ENCODE results near the gene NTSR1. TPM values are rescaled to one million over a fixed set of nuclear protein-coding genes. Genes with fewer than 3 reads are reported as not detected.

NTSR1 gene
- total and polyA plus RNA-seq, 3 donors from 2014 or later = 0.41 to 1.3 (median 0.81) TPM

DNA sequence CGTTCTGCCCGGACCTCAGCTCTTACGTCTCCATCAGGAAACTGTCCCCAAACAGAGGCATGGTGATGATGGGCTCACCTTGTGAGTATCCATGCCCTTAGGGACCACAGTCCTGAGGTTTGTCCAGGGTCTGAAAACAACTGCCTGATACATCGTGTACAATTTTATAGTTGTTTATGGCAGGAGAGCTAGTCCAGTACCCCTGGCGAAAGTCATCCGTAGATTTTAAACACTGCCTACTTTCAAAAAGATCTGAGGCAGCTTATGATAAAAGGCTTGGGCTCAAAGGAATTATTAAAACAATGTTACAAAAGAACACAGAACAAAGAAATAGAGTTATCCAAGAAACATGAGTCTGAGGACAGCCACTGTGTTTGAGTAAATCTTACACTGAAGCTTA lies 14.0 kb downstream of the NTSR1 start:
- Histone ChIP-seq H3K36me3 (ENCODE audit: low read depth, missing control alignments) (no peaks in the 10 kb centered on the region), H3K4me3 (no peak overlapping the region), H3K9me3 (no peaks in the 10 kb centered on the region), H3K27ac (no peak overlapping the region), H3K4me1 (no peaks in the 10 kb centered on the region), H3K27me3 (no peaks in the 10 kb centered on the region)
- WGBS, 2 donors = 50 to 72% methylated on average over 3 to 6 of the region's 6 CpGs
- intact Hi-C loops (cut with DNase I; ENCODE audit: low total_unique reads) = no loop called here
- no peak for TF ChIP-seq CTCF (IDR thresholded peaks at IDR 0.05)
- no peak for TF ChIP-seq POLR2A (IDR thresholded peaks at IDR 0.05)
- DNase-seq = no peak

GRCh38 chr20:62723351-62723750 lies 14.7 kb downstream of the NTSR1 start:
- Histone ChIP-seq H3K9me3 (no peaks in the 10 kb centered on the region), H3K27ac (no peak overlapping the region), H3K27me3 (no peaks in the 10 kb centered on the region), H3K4me1 (no peaks in the 10 kb centered on the region), H3K4me3 (no peak overlapping the region), H3K36me3 (ENCODE audit: low read depth, missing control alignments) (no peaks in the 10 kb centered on the region)
- TF ChIP-seq CTCF (IDR thresholded peaks at IDR 0.05) (no peak), POLR2A (IDR thresholded peaks at IDR 0.05) (no peak)
- DNase-seq = no peak
- intact Hi-C loops (cut with DNase I; ENCODE audit: low total_unique reads) = no loop called here
- WGBS, 2 donors = 23 to 40% methylated on average over 4 to 12 of the region's 13 CpGs

DNA sequence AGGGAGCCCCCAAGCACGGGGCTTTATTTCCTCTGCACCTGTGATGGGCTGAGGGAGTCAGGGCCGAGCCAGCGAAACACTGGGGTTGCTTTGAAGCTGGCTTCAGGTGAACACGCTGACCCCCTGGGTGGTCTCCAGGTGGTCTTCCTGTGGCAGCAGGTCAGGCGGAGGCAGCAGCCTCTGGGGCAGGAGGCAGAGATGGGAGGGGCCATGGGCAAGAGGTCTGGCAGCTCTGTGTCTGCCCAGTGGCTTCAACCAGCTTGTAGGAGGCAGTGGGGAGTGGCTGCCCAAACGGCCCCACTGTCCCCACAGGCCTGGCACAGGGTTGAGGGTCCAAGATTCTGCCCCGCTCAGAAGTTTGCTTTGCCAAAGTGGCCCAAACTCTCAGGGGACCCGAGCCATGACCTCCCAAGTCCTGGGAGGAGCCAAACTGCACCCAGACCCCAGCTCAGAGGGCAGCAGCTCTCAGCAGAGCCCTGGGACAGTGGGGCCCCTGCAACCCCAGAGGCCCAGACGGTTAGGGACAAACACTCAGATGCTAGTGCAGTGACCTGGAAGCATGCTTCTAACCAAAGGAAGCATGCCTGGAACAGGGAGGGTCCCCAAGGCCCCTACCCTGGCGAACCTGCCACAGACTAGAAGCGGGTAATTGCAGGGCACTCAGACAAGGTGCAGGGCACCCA lies 15.3 kb downstream of the NTSR1 start:
- TF ChIP-seq POLR2A (IDR thresholded peaks at IDR 0.05) (no peak), CTCF (IDR thresholded peaks at IDR 0.05) (no peak)
- no peak for DNase-seq
- intact Hi-C loops (cut with DNase I; ENCODE audit: low total_unique reads) = no loop called here
- Histone ChIP-seq H3K9me3 (no peaks in the 10 kb centered on the region), H3K36me3 (ENCODE audit: low read depth, missing control alignments) (no peaks in the 10 kb centered on the region), H3K4me3 (no peak overlapping the region), H3K27ac (no peak overlapping the region), H3K4me1 (no peaks in the 10 kb centered on the region), H3K27me3 (no peaks in the 10 kb centered on the region)
- WGBS, 2 donors = 67 to 89% methylated on average over 5 to 10 of the region's 11 CpGs

- Histone ChIP-seq H3K4me3 (no peak overlapping the region), H3K36me3 (ENCODE audit: low read depth, missing control alignments) (no peaks in the 10 kb centered on the region), H3K27ac (no peak overlapping the region), H3K4me1 (no peaks in the 10 kb centered on the region), H3K27me3 (no peaks in the 10 kb centered on the region), H3K9me3 (no peaks in the 10 kb centered on the region)
- intact Hi-C loops (cut with DNase I; ENCODE audit: low total_unique reads) = no loop called here
- WGBS, 2 donors = 91 to 93% methylated on average over 23 to 24 of the region's 24 CpGs
- TF ChIP-seq CTCF (IDR thresholded peaks at IDR 0.05) (no peak), POLR2A (IDR thresholded peaks at IDR 0.05) (no peak)
- DNase-seq = no peak
Measured at GRCh38 chr20:62724692-62725595, 16.3 kb downstream of the NTSR1 start.

Measured in testis (tissue), 3 donors.